GM18951 (cell line): Measurements from ENCODE around the gene C13orf46.
"Not testable (repeated sequence)": the region's sequence is repeated elsewhere in the genome, so short reads cannot be mapped to it uniquely, and the experiment has no call there.

ENCODE experiments used
- POLR2A ChIP-seq: IDR thresholded peaks from 4 replicates; pipeline ENCODE4 v1.6.1; 2011; ENCODE audit warnings: mild to moderate bottlenecking; ENCODE audit not compliant: insufficient read length, insufficient read depth; ENCODE audit errors: extremely low read depth
- in situ Hi-C: fragments of 300-500 bp; cut with MboI; formaldehyde crosslinking; loops from one replicate; pipeline ENCODE4 v1.12.0; 2022; ENCODE audit warnings: low sequenced_read_pairs, mixed read lengths, inconsistent platforms; ENCODE audit not compliant: unreplicated experiment

C13orf46 gene

GRCh38 chr13:113916330-113916815 is 57.5 kb downstream of the C13orf46 start:
- TF ChIP-seq POLR2A = no peak
- in situ Hi-C loops = no loop called here

GRCh38 chr13:113915786-113916329 is 58.0 kb downstream of the C13orf46 start:
- no peak for TF ChIP-seq POLR2A
- in situ Hi-C loops = no loop called here

- TF ChIP-seq POLR2A = no peak
- in situ Hi-C loops = no loop called here
Observed at GRCh38 chr13:113915012-113915763, 58.7 kb downstream of the C13orf46 start.

GRCh38 chr13:113914333-113915011 is 59.4 kb downstream of the C13orf46 start:
- in situ Hi-C loops = no loop called here
- TF ChIP-seq POLR2A = no peak

- in situ Hi-C loops = not testable (repeated sequence)
Observed at GRCh38 chr13:113913838-113914237, 60.0 kb downstream of the C13orf46 start.

GRCh38 chr13:113913408-113913807 is 60.5 kb downstream of the C13orf46 start:
- in situ Hi-C loops = not testable (repeated sequence)

GRCh38 chr13:113912596-113912995 is 61.3 kb downstream of the C13orf46 start:
- TF ChIP-seq POLR2A = no peak
- in situ Hi-C loops = no loop called here

- in situ Hi-C loops = no loop called here
- no peak for TF ChIP-seq POLR2A
Observed at GRCh38 chr13:113907635-113908617, 66.0 kb downstream of the C13orf46 start.

- in situ Hi-C loops = no loop called here
Observed at GRCh38 chr13:113906571-113906970, 67.3 kb downstream of the C13orf46 start.

GRCh38 chr13:113905942-113906341 is 67.9 kb downstream of the C13orf46 start:
- in situ Hi-C loops = no loop called here
- TF ChIP-seq POLR2A = no peak

More at GRCh38 chr13:113906571-113906970, 67.3 kb downstream of the C13orf46 start:
- no peak for TF ChIP-seq POLR2A

- no peak for TF ChIP-seq POLR2A
- in situ Hi-C loops = no loop called here
Observed at GRCh38 chr13:113905018-113905417, 68.9 kb downstream of the C13orf46 start.

GRCh38 chr13:113904411-113904810 is 69.5 kb downstream of the C13orf46 start:
- in situ Hi-C loops = no loop called here
- TF ChIP-seq POLR2A = no peak

- in situ Hi-C loops = no loop called here
- no peak for TF ChIP-seq POLR2A
Observed at GRCh38 chr13:113903912-113904311, 70.0 kb downstream of the C13orf46 start.
